VCaP (cell line): ENCODE results near the gene ACOT7.

Experiments used
- H3K27ac ChIP-seq: fragments of 450-650 bp; 2 replicates; pipeline ENCODE4 v1.5.1; 2017
- CTCF ChIP-seq: fragments of 450-650 bp; conservative IDR thresholded peaks from 2 replicates; pipeline ENCODE4 v1.5.1; 2017; ENCODE audit warnings: mild to moderate bottlenecking, moderate library complexity

ACOT7 gene

GRCh38 chr1:6274102-6274501, 119.5 kb downstream of the ACOT7 start:
- no peak overlapping the region for H3K27ac ChIP-seq

GRCh38 chr1:6273380-6273891, 120.1 kb downstream of the ACOT7 start:
- no peak for TF ChIP-seq CTCF
- H3K27ac ChIP-seq, result no peak overlapping the region

More at GRCh38 chr1:6274102-6274501, 119.5 kb downstream of the ACOT7 start:
- TF ChIP-seq CTCF, result no peak

- no peak overlapping the region for H3K27ac ChIP-seq
- no peak; the same call in 1 of the 2 replicates for TF ChIP-seq CTCF
These were observed 120.7 kb downstream of the ACOT7 start for GRCh38 chr1:6272868-6273267.

- TF ChIP-seq CTCF, result no peak
These were observed 121.1 kb downstream of the ACOT7 start for GRCh38 chr1:6272452-6272851.

GRCh38 chr1:6271554-6271953, 122.0 kb downstream of the ACOT7 start:
- no peak overlapping the region for H3K27ac ChIP-seq
- no peak for TF ChIP-seq CTCF

More at GRCh38 chr1:6272452-6272851, 121.1 kb downstream of the ACOT7 start:
- no peak overlapping the region for H3K27ac ChIP-seq

GRCh38 chr1:6271006-6271405, 122.6 kb downstream of the ACOT7 start:
- TF ChIP-seq CTCF, result no peak
- no peak overlapping the region for H3K27ac ChIP-seq

GRCh38 chr1:6270401-6270800, 123.2 kb downstream of the ACOT7 start:
- no peak for TF ChIP-seq CTCF
- H3K27ac ChIP-seq, result no peak overlapping the region
